ENCODE data around the gene CADM1. TPM values are rescaled to one million over a fixed set of nuclear protein-coding genes. Genes with fewer than 3 reads are reported as not detected.

Gene CADM1
- total and polyA plus RNA-seq, 2 experiments from 2014 or later: 16.5 to 18.0 TPM

GRCh38 chr11:115122274-115122673 lies 381.9 kb downstream of the CADM1 start:
- Histone ChIP-seq H3K27ac (ENCODE audit: low read depth) (no peak overlapping the region), H4K20me1 (replicated peaks; ENCODE audit: insufficient read depth) (no peaks in the 10 kb centered on the region), H3K27me3 (ENCODE audit: insufficient read depth) (no peaks in the 10 kb centered on the region), H3K4me1 (ENCODE audit: insufficient read depth) (peaks cover 13% of the 10 kb centered on the region), H3K79me2 (replicated peaks; ENCODE audit: insufficient read depth) (no peaks in the 10 kb centered on the region), H3K36me3 (ENCODE audit: insufficient read depth) (no peaks in the 10 kb centered on the region), H2AFZ (no peak overlapping the region), H3F3A (replicated peaks; ENCODE audit: low read depth) (no peaks in the 10 kb centered on the region), H3K4me3 (no peak overlapping the region), H3K9me2 (ENCODE audit: insufficient read depth) (peaks cover 4% of the 10 kb centered on the region), H3K4me2 (no peak overlapping the region)
- no peak for DNase-seq (ENCODE audit: low spot score)
- Mint-ChIP-seq H3K4me3 (no peak overlapping the region), H3K9me3 (no peaks in the 10 kb centered on the region; the same call in 2 of the 3 replicates), H3K36me3 (ENCODE audit: low read depth) (no peaks in the 10 kb centered on the region), H3K27ac (no peak overlapping the region), H3K4me1 (peaks cover 21% of the 10 kb centered on the region), H3K27me3 (ENCODE audit: insufficient read depth, low read depth, poor library complexity) (no peaks in the 10 kb centered on the region)
- no peak for ATAC-seq
- no peak for TF ChIP-seq POLR2AphosphoS5 (IDR thresholded peaks at IDR 0.05; ENCODE audit: low read depth)
- TF ChIP-seq, protein P1, sequence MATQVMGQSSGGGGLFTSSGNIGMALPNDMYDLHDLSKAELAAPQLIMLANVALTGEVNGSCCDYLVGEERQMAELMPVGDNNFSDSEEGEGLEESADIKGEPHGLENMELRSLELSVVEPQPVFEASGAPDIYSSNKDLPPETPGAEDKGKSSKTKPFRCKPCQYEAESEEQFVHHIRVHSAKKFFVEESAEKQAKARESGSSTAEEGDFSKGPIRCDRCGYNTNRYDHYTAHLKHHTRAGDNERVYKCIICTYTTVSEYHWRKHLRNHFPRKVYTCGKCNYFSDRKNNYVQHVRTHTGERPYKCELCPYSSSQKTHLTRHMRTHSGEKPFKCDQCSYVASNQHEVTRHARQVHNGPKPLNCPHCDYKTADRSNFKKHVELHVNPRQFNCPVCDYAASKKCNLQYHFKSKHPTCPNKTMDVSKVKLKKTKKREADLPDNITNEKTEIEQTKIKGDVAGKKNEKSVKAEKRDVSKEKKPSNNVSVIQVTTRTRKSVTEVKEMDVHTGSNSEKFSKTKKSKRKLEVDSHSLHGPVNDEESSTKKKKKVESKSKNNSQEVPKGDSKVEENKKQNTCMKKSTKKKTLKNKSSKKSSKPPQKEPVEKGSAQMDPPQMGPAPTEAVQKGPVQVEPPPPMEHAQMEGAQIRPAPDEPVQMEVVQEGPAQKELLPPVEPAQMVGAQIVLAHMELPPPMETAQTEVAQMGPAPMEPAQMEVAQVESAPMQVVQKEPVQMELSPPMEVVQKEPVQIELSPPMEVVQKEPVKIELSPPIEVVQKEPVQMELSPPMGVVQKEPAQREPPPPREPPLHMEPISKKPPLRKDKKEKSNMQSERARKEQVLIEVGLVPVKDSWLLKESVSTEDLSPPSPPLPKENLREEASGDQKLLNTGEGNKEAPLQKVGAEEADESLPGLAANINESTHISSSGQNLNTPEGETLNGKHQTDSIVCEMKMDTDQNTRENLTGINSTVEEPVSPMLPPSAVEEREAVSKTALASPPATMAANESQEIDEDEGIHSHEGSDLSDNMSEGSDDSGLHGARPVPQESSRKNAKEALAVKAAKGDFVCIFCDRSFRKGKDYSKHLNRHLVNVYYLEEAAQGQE (IDR thresholded peaks at IDR 0.05; ENCODE audit: unreplicated experiment): no peak
- peak in 1 of 2 experiments; percentile 41; a peak in 2 of 4 replicates for TF ChIP-seq CTCF (conservative IDR thresholded peaks at IDR 0.05; ENCODE audit: low read depth in 2 of 2)
- TF ChIP-seq ZNF114 (CRISPR knock-in tag; IDR thresholded peaks at IDR 0.05): no peak

Small RNA genes within 50 kb of the gene (small RNA-seq; reads per million reads assigned to genes)
- not detected for gene RF01293 (ENCODE audit: low replicate concordance)
